MM.1S (cell line): ENCODE results near the gene SCAI.
"Not testable (repeated sequence)": the region's sequence is repeated elsewhere in the genome, so short reads cannot be mapped to it uniquely, and the experiment has no call there.

ENCODE experiments used
- DNase-seq: peaks from one replicate; pipeline ENCODE4 v3.0.0-alpha.2; 2015
- H2AFZ ChIP-seq: fragments of 300-600 bp; sonication (generic); 2 replicates; pipeline ENCODE4 v1.6.0; 2016; ENCODE audit warnings: antibody characterized with exemption, low read length
- H3F3A ChIP-seq: fragments of 300-600 bp; sonication (generic); 2 replicates; pipeline ENCODE4 v1.6.1; 2016; ENCODE audit warnings: mild to moderate bottlenecking, antibody characterized with exemption, low read length, moderate library complexity, mixed read lengths; ENCODE audit not compliant: insufficient read depth
- H3K27ac ChIP-seq: fragments of 300-600 bp; sonication (generic); 2 replicates; pipeline ENCODE4 v1.5.1; 2016; ENCODE audit warnings: mild to moderate bottlenecking, low read length
- H3K27me3 ChIP-seq: fragments of 300-600 bp; sonication (generic); replicated peaks from 2 replicates; pipeline ENCODE4 v1.6.0; 2016; ENCODE audit warnings: low read length; ENCODE audit not compliant: insufficient read depth
- H3K36me3 ChIP-seq: fragments of 300-600 bp; sonication (generic); replicated peaks from 2 replicates; pipeline ENCODE4 v1.6.1; 2016; ENCODE audit warnings: mild to moderate bottlenecking, low read length, mixed read lengths; ENCODE audit not compliant: insufficient read depth
- H3K4me1 ChIP-seq: fragments of 300-600 bp; sonication (generic); 2 replicates; pipeline ENCODE4 v1.6.1; 2016; ENCODE audit warnings: low read length, mixed read lengths
- H3K4me2 ChIP-seq: fragments of 300-600 bp; sonication (generic); 2 replicates; pipeline ENCODE4 v1.6.0; 2016; ENCODE audit warnings: low read depth, low read length
- H3K4me3 ChIP-seq: fragments of 300-600 bp; sonication (generic); 2 replicates; pipeline ENCODE4 v1.5.1; 2016; ENCODE audit warnings: low read length, mixed read lengths
- H3K79me2 ChIP-seq: fragments of 300-600 bp; sonication (generic); 2 replicates; pipeline ENCODE4 v1.6.1; 2016; ENCODE audit warnings: mixed run types, low read length, mixed read lengths
- H3K9ac ChIP-seq: fragments of 300-600 bp; sonication (generic); 2 replicates; pipeline ENCODE4 v1.6.1; 2016; ENCODE audit warnings: low read length, mixed read lengths
- H3K9me2 ChIP-seq: fragments of 300-600 bp; sonication (generic); replicated peaks from 2 replicates; pipeline ENCODE4 v1.6.1; 2016; ENCODE audit warnings: mild to moderate bottlenecking, low read length, mixed read lengths; ENCODE audit not compliant: insufficient read depth
- H3K9me3 ChIP-seq: fragments of 300-600 bp; sonication (generic); replicated peaks from 2 replicates; pipeline ENCODE4 v1.6.1; 2016; ENCODE audit warnings: mild to moderate bottlenecking, low read length, mixed read lengths; ENCODE audit not compliant: insufficient read depth
- H4K20me1 ChIP-seq: fragments of 300-600 bp; sonication (generic); 2 replicates; pipeline ENCODE4 v1.6.1; 2016; ENCODE audit warnings: mild to moderate bottlenecking, low read length, moderate library complexity, mixed read lengths; ENCODE audit not compliant: insufficient read depth
- CTCF ChIP-seq: fragments of 300-600 bp; sonication (generic); IDR thresholded peaks from 2 replicates; pipeline ENCODE4 v1.5.1; 2016; ENCODE audit warnings: antibody characterized with exemption, low read length, mixed read lengths
- EZH2 ChIP-seq: fragments of 300-600 bp; sonication (generic); optimal IDR thresholded peaks from 2 replicates; pipeline ENCODE3; 2017; ENCODE audit warnings: low read depth, mild to moderate bottlenecking, antibody characterized with exemption, low read length, mixed read lengths
- EZH2phosphoT487 ChIP-seq: fragments of 300-600 bp; sonication (generic); IDR thresholded peaks from 2 replicates; pipeline ENCODE4 v1.6.1; 2018; ENCODE audit warnings: antibody characterized with exemption, low read length

Gene SCAI

GRCh38 chr9:125024917-125025316, 118.4 kb downstream of the SCAI start:
- H3K9me2 ChIP-seq: no peaks in the 10 kb centered on the region
- no peaks in the 10 kb centered on the region for H4K20me1 ChIP-seq
- no peaks in the 10 kb centered on the region for H3K4me1 ChIP-seq
- H3K4me2 ChIP-seq: no peak overlapping the region
- no peaks in the 10 kb centered on the region for H3K9me3 ChIP-seq
- H3K27ac ChIP-seq: no peak overlapping the region
- no peak overlapping the region for H2AFZ ChIP-seq
- TF ChIP-seq CTCF (no peak), EZH2 (no peak), EZH2phosphoT487 (no peak)
- no peaks in the 10 kb centered on the region for H3K79me2 ChIP-seq
- H3K36me3 ChIP-seq: no peaks in the 10 kb centered on the region; the same call in 1 of the 2 replicates
- no peak overlapping the region for H3K9ac ChIP-seq
- H3K27me3 ChIP-seq: no peaks in the 10 kb centered on the region
- DNase-seq: no peak
- H3K4me3 ChIP-seq: no peak overlapping the region
- no peaks in the 10 kb centered on the region for H3F3A ChIP-seq

DNA sequence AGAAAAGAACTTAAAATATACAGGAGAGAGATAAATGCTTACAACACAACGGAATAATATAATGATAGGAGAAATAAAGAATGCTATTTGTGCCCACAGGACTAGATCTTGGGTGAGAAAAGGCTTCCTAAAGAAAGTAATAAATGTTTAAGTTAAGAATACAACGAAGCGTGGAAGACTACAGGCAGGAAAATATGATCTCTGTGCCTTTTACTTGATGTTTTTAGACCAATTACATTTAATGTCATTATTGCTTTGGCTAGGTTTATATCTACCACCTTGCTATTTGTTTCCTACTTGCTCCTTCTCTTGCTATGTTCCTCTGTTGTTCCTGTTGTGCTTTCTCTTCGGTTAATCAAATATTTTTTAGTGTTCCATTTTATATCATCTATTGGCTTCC, 122.3 kb downstream of the SCAI start:
- DNase-seq: no peak
- TF ChIP-seq EZH2 (no peak), EZH2phosphoT487 (no peak), CTCF (no peak)

GRCh38 chr9:125015655-125016054, 127.7 kb downstream of the SCAI start:
- not testable (repeated sequence) for H3K4me1 ChIP-seq, H3K27ac ChIP-seq, H2AFZ ChIP-seq, DNase-seq, H3K79me2 ChIP-seq, H3K9me2 ChIP-seq, H3K4me3 ChIP-seq, H3K36me3 ChIP-seq, H3K4me2 ChIP-seq, H3K9ac ChIP-seq, H3K9me3 ChIP-seq, H3F3A ChIP-seq, H3K27me3 ChIP-seq, H4K20me1 ChIP-seq

More for the DNA sequence above, 122.3 kb downstream of the SCAI start:
- Histone ChIP-seq H3K9me3 (no peaks in the 10 kb centered on the region), H4K20me1 (no peaks in the 10 kb centered on the region), H3K9ac (no peak overlapping the region), H3K4me2 (no peak overlapping the region), H3K27ac (no peak overlapping the region), H3K9me2 (no peaks in the 10 kb centered on the region), H2AFZ (no peak overlapping the region), H3K4me3 (no peak overlapping the region), H3K27me3 (no peaks in the 10 kb centered on the region), H3K4me1 (no peaks in the 10 kb centered on the region), H3K79me2 (no peaks in the 10 kb centered on the region), H3K36me3 (no peaks in the 10 kb centered on the region), H3F3A (no peaks in the 10 kb centered on the region)

GRCh38 chr9:125012013-125012412, 131.3 kb downstream of the SCAI start:
- not testable (repeated sequence) for H3K9me3 ChIP-seq, H3K9me2 ChIP-seq, H3K79me2 ChIP-seq, H4K20me1 ChIP-seq, DNase-seq, H3K36me3 ChIP-seq, H3K4me3 ChIP-seq, H3K4me2 ChIP-seq, H3F3A ChIP-seq, H2AFZ ChIP-seq, H3K9ac ChIP-seq, H3K4me1 ChIP-seq, H3K27ac ChIP-seq, H3K27me3 ChIP-seq
